Keratinocyte (primary cell): ENCODE data around the gene EN2. TPM values are rescaled to one million over a fixed set of nuclear protein-coding genes. Genes with fewer than 3 reads are reported as not detected.

Experiments
- DNase-seq: peaks from one replicate; pipeline ENCODE4 v3.0.0-alpha.2; 2011; ENCODE audit warnings: low read depth, missing footprints, low spot score
- FAIRE-seq: peaks from 2 replicates; lab custom pipeline; 2011; peaks lifted over from hg19 to GRCh38; lab: Jason Lieb, UNC
- H2AFZ ChIP-seq: 2 replicates; pipeline ENCODE4 v1.6.0; 2012; ENCODE audit warnings: low read length, control low read depth, inconsistent platforms; ENCODE audit not compliant: control insufficient read depth
- H3K27ac ChIP-seq: 2 replicates; pipeline ENCODE4 v1.5.1; 2011; ENCODE audit warnings: low read length; ENCODE audit not compliant: control insufficient read depth, insufficient read depth
- H3K27me3 ChIP-seq: 3 replicates; pipeline ENCODE4 v1.6.0; 2011; ENCODE audit warnings: low read length; ENCODE audit not compliant: control insufficient read depth, insufficient read depth; ENCODE audit errors: extremely low read depth
- H3K36me3 ChIP-seq, 2 experiments: 2 replicates in 1 of 2; 3 replicates in 1 of 2; pipeline ENCODE4 v1.5.1; 2011; ENCODE audit warnings: low read length in 2 of 2, mild to moderate bottlenecking in 1 of 2; ENCODE audit not compliant: control insufficient read depth in 2 of 2, insufficient read depth in 2 of 2; ENCODE audit errors: extremely low read depth in 1 of 2
- H3K4me1 ChIP-seq: 3 replicates; pipeline ENCODE4 v1.5.1; 2011; ENCODE audit warnings: low read length; ENCODE audit not compliant: control insufficient read depth, insufficient read depth; ENCODE audit errors: extremely low read depth
- H3K4me2 ChIP-seq: 3 replicates; pipeline ENCODE4 v1.6.0; 2011; ENCODE audit warnings: low read depth, low read length; ENCODE audit not compliant: control insufficient read depth, insufficient read depth; ENCODE audit errors: extremely low read depth
- H3K4me3 ChIP-seq, 3 experiments: fragments of 200-600 bp in 1 of 3; sonication (generic) in 1 of 3; 2 replicates in 2 of 3; 3 replicates in 1 of 3; pipeline ENCODE4 v1.5.1; 2011 to 2016; ENCODE audit warnings: low read length in 3 of 3, mild to moderate bottlenecking in 3 of 3, control low read depth in 2 of 3, inconsistent platforms in 1 of 3, low read depth in 1 of 3, mixed read lengths in 1 of 3, mixed run types in 1 of 3, moderate library complexity in 1 of 3; ENCODE audit not compliant: control insufficient read depth in 2 of 3, insufficient read depth in 2 of 3; ENCODE audit errors: extremely low read depth in 1 of 3
- H3K79me2 ChIP-seq: 2 replicates; pipeline ENCODE4 v1.6.0; 2012; ENCODE audit warnings: low read length; ENCODE audit not compliant: control insufficient read depth, insufficient read depth
- H3K9ac ChIP-seq: 3 replicates; pipeline ENCODE4 v1.6.0; 2011; ENCODE audit warnings: low read length; ENCODE audit not compliant: control insufficient read depth, insufficient read depth; ENCODE audit errors: extremely low read depth
- H3K9me1 ChIP-seq: 3 replicates; pipeline ENCODE4 v1.6.0; 2011; ENCODE audit warnings: low read length; ENCODE audit not compliant: control insufficient read depth, insufficient read depth; ENCODE audit errors: extremely low read depth
- H3K9me3 ChIP-seq: 2 replicates; pipeline ENCODE4 v1.5.1; 2012; ENCODE audit warnings: low read depth, low read length; ENCODE audit not compliant: control insufficient read depth
- H4K20me1 ChIP-seq: 3 replicates; pipeline ENCODE4 v1.6.0; 2011; ENCODE audit warnings: low read length; ENCODE audit not compliant: control insufficient read depth, insufficient read depth; ENCODE audit errors: extremely low read depth
- EZH2 ChIP-seq: IDR thresholded peaks from one replicate; pipeline ENCODE4 v1.6.1; 2012; ENCODE audit warnings: inconsistent platforms, mild to moderate bottlenecking, low read length, moderate library complexity
- dilution Hi-C: fragments of 300-500 bp; cut with MboI; formaldehyde crosslinking; loops from one replicate; pipeline ENCODE4 v1.7.0; 2020; ENCODE audit warnings: low sequenced_read_pairs; ENCODE audit not compliant: extremely low pct_ligation_motif_present
- polyA plus RNA-seq, 5 experiments: library from polyadenylated mRNA; depleted of rRNA in 3 of 5; stranded (reverse) in 3 of 5; stranded (forward) in 1 of 5; unstranded in 1 of 5; fragments of >200 nt; gene quantifications; 1 replicate in 1 of 5; 2 replicates in 3 of 5; 3 replicates in 1 of 5; pipeline versions ENCODE4 v1.2.1 to v1.2.3, GENCODE V29; 2011 to 2012; ENCODE audit warnings: missing spikeins in 2 of 5, low read depth in 1 of 5, low replicate concordance in 1 of 5
- TF ChIP-seq, protein P1 (sequence below), 3 experiments: IDR thresholded peaks in 1 of 3; conservative IDR thresholded peaks in 1 of 3; optimal IDR thresholded peaks in 1 of 3; 2 replicates in 2 of 3; 3 replicates in 1 of 3; pipeline versions ENCODE3 to v1.5.1; 2011; ENCODE audit warnings: low read length in 3 of 3, mild to moderate bottlenecking in 3 of 3, moderate library complexity in 2 of 3, control low read depth in 1 of 3, inconsistent platforms in 1 of 3; ENCODE audit not compliant: insufficient read depth in 2 of 3; ENCODE audit errors: extremely low read depth in 1 of 3

EN2 gene
- polyA plus RNA-seq, 1 donor (not counting 4 experiments of a cell fraction or from before 2014, with no cell fraction given): 0.05 TPM

DNA sequence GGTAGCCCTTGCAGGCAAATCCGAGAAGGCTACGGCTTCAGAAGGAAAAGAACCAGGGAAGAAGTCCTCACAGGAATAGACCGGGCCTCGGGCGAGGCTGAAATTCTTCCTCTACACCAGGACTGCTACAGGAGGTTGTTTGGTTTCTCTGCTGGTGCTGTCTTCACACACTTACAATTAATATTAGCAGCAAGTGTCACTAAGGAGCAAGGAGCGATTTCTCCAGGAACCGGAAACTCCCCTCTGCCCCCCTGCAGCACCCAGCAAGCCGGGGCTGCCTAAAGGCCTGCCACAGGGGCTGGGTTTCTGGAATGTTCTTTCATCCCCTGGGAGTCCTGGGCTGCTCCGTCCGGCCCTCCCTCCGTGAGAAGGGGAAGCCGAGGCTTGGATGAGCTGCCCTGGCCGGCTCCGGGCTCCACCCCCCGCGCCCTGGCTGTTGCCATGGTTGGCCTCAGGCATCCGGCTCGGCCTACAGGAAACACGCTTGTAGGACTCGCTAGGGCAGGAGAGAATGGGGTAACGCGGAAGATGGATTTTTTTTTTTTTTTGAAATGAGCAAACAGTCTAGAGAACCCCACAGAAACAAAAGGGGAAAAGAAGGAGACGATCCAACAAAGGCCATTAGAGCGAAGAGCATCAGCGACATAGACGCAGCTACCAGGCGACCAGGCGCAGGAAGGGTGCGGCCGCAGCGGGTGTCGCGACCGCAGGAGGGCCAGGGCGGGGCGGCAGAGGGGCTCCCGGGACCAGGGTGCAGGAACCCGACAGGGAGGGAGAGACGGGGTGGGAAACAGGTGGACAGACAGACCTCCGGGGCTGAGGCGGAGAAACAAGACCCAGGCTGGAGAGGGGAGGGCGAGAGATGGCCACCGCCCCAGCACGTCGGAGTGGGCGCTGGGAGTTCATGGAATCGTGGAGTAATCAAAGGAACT, 33.0 kb downstream of the EN2 start:
- Histone ChIP-seq H3K27me3 (peaks cover 9% of the 10 kb centered on the region), H2AFZ (peak overlapping the region; percentile 70), H3K9me1 (no peaks in the 10 kb centered on the region), H3K27ac (no peak overlapping the region), H4K20me1 (no peaks in the 10 kb centered on the region), H3K36me3 (no peaks in the 10 kb centered on the region), H3K79me2 (no peaks in the 10 kb centered on the region), H3K9ac (no peak overlapping the region), H3K9me3 (no peaks in the 10 kb centered on the region), H3K4me1 (no peaks in the 10 kb centered on the region), H3K4me2 (peak overlapping the region; percentile 11), H3K4me3 (peak overlapping the region in 1 of 3 experiments; percentile 18)
- dilution Hi-C loops: no loop called here
- TF ChIP-seq, protein P1, sequence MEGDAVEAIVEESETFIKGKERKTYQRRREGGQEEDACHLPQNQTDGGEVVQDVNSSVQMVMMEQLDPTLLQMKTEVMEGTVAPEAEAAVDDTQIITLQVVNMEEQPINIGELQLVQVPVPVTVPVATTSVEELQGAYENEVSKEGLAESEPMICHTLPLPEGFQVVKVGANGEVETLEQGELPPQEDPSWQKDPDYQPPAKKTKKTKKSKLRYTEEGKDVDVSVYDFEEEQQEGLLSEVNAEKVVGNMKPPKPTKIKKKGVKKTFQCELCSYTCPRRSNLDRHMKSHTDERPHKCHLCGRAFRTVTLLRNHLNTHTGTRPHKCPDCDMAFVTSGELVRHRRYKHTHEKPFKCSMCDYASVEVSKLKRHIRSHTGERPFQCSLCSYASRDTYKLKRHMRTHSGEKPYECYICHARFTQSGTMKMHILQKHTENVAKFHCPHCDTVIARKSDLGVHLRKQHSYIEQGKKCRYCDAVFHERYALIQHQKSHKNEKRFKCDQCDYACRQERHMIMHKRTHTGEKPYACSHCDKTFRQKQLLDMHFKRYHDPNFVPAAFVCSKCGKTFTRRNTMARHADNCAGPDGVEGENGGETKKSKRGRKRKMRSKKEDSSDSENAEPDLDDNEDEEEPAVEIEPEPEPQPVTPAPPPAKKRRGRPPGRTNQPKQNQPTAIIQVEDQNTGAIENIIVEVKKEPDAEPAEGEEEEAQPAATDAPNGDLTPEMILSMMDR (optimal IDR thresholded peaks at IDR 0.05 in 1 of 3, IDR thresholded peaks at IDR 0.05 in 1 of 3, conservative IDR thresholded peaks at IDR 0.05 in 1 of 3; ENCODE audit: extremely low read depth in 1 of 3, insufficient read depth in 2 of 3, low read length in 3 of 3): no peak
- FAIRE-seq (no peak), DNase-seq (no peak)

DNA sequence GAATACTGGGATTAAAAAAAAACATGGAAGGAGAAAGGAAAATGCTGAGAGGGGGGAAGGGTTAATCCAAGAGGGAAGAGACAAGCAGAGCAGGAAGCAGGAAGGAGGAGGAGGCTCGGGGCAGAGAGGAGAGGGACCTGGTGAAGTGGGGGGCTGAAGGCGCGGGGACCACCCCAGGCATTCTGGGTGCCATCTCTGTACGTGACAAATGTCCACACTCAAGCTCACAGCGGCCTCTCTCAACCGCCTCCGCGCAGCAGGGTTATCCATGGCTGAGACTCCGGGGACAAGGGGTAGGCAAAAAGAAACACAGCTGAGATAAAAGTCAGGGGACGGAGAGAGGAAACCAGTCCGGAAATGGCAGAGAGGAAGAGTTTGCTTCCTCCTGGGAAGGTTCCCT, 33.9 kb downstream of the EN2 start:
- peaks cover 9% of the 10 kb centered on the region for H3K27me3 ChIP-seq
- FAIRE-seq: no peak

More for the DNA sequence above, 33.9 kb downstream of the EN2 start:
- no peak for TF ChIP-seq EZH2
- TF ChIP-seq, protein P1 (optimal IDR thresholded peaks at IDR 0.05 in 1 of 3, IDR thresholded peaks at IDR 0.05 in 1 of 3, conservative IDR thresholded peaks at IDR 0.05 in 1 of 3; ENCODE audit: extremely low read depth in 1 of 3, insufficient read depth in 2 of 3, low read length in 3 of 3): no peak
- Histone ChIP-seq H2AFZ (no peak overlapping the region), H3K9me1 (no peaks in the 10 kb centered on the region), H3K4me2 (no peak overlapping the region), H4K20me1 (no peaks in the 10 kb centered on the region), H3K9ac (no peak overlapping the region), H3K4me1 (no peaks in the 10 kb centered on the region), H3K27ac (no peak overlapping the region), H3K9me3 (no peaks in the 10 kb centered on the region), H3K36me3 (no peaks in the 10 kb centered on the region), H3K4me3 (no peak overlapping the region), H3K79me2 (no peaks in the 10 kb centered on the region)
- DNase-seq: no peak
- dilution Hi-C loops: no loop called here
